ENCODE measurements around the gene ZFYVE27.

DNA sequence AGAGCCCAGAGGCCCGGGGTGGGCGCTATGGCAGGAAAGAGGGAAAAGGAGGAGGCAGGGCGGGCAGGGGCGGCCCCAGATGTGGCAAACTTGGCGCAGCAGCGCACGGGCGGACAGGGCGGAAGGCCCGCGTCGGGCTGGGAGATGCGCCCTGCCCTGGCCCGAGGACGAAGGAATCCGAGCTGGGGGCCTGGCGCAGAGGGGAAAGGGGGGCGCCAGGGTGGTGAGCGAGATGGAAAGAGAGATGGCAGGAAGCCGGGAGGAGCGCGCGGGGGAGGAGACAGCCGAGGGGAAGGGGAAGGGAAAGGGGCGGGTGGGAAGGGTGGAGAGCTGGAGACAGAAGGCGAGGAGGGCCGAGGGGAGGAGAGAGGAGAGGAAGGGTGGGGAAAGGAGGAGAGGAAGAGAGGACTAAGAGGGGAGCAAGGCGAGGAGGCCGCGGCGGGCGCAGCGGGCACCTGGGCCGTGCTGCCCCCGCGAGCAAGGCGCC is 23.5 kb upstream of the ZFYVE27 start, which contains the start of gene MARVELD1:
- TF ChIP-seq, protein P1, sequence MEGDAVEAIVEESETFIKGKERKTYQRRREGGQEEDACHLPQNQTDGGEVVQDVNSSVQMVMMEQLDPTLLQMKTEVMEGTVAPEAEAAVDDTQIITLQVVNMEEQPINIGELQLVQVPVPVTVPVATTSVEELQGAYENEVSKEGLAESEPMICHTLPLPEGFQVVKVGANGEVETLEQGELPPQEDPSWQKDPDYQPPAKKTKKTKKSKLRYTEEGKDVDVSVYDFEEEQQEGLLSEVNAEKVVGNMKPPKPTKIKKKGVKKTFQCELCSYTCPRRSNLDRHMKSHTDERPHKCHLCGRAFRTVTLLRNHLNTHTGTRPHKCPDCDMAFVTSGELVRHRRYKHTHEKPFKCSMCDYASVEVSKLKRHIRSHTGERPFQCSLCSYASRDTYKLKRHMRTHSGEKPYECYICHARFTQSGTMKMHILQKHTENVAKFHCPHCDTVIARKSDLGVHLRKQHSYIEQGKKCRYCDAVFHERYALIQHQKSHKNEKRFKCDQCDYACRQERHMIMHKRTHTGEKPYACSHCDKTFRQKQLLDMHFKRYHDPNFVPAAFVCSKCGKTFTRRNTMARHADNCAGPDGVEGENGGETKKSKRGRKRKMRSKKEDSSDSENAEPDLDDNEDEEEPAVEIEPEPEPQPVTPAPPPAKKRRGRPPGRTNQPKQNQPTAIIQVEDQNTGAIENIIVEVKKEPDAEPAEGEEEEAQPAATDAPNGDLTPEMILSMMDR (IDR thresholded peaks at IDR 0.05) = no peak
- TF ChIP-seq POLR2A (IDR thresholded peaks at IDR 0.05) (peak in 1 of 2 donors; percentile 52), POLR2AphosphoS5 (IDR thresholded peaks at IDR 0.05; ENCODE audit: insufficient read depth in 1 of 2, low read depth in 1 of 2) (peak in 1 of 2 donors; percentile 73)
